Measurements from ENCODE around the gene CEP83.

DNA sequence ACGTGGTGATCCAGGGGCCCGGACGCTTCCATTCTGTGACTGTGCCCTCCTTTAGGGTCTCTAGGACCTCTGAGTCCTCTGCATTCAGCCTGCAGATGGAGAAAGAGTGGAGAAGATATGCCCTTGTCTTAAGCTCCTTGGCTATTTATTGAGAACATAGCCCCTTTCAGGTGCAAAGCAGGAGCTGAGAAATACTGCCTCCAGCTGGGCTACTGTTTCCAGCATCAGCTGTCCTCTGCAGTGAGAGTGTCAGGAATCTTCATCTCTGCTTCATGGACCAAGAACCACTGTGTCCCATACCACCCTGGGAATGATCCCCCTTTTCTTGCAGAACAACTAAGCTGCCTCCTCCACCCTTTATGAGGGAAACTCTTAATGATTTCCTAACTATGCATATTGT, 47.8 kb upstream of the CEP83 start:
- TF ChIP-seq POLR2AphosphoS5 (IDR thresholded peaks at IDR 0.05; ENCODE audit: control insufficient read depth, insufficient read depth, low read depth, low read length) (no peak), HDAC2 (IDR thresholded peaks at IDR 0.05) (no peak), ZKSCAN1 (IDR thresholded peaks at IDR 0.05; ENCODE audit: low read depth, low read length) (no peak), TBL1XR1 (IDR thresholded peaks at IDR 0.05; ENCODE audit: low read length in 2 of 2) (no peak), SMARCB1 (IDR thresholded peaks at IDR 0.05; ENCODE audit: insufficient read length, low read depth) (no peak), MCM7 (IDR thresholded peaks at IDR 0.05) (no peak), ZNF274 (IDR thresholded peaks at IDR 0.05; ENCODE audit: borderline replicate concordance, low read depth, low read length) (no peak), TEAD1 (CRISPR knock-in tag; IDR thresholded peaks at IDR 0.05) (no peak)
- TF ChIP-seq, protein P1, sequence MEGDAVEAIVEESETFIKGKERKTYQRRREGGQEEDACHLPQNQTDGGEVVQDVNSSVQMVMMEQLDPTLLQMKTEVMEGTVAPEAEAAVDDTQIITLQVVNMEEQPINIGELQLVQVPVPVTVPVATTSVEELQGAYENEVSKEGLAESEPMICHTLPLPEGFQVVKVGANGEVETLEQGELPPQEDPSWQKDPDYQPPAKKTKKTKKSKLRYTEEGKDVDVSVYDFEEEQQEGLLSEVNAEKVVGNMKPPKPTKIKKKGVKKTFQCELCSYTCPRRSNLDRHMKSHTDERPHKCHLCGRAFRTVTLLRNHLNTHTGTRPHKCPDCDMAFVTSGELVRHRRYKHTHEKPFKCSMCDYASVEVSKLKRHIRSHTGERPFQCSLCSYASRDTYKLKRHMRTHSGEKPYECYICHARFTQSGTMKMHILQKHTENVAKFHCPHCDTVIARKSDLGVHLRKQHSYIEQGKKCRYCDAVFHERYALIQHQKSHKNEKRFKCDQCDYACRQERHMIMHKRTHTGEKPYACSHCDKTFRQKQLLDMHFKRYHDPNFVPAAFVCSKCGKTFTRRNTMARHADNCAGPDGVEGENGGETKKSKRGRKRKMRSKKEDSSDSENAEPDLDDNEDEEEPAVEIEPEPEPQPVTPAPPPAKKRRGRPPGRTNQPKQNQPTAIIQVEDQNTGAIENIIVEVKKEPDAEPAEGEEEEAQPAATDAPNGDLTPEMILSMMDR (IDR thresholded peaks at IDR 0.05 in 2 of 3, conservative IDR thresholded peaks at IDR 0.05 in 1 of 3; ENCODE audit: insufficient read depth in 2 of 3, low read depth in 1 of 3, low read length in 3 of 3): peak in 1 of 3 experiments; percentile 8; a peak in 1 of 6 replicates
- TF ChIP-seq, protein P2, sequence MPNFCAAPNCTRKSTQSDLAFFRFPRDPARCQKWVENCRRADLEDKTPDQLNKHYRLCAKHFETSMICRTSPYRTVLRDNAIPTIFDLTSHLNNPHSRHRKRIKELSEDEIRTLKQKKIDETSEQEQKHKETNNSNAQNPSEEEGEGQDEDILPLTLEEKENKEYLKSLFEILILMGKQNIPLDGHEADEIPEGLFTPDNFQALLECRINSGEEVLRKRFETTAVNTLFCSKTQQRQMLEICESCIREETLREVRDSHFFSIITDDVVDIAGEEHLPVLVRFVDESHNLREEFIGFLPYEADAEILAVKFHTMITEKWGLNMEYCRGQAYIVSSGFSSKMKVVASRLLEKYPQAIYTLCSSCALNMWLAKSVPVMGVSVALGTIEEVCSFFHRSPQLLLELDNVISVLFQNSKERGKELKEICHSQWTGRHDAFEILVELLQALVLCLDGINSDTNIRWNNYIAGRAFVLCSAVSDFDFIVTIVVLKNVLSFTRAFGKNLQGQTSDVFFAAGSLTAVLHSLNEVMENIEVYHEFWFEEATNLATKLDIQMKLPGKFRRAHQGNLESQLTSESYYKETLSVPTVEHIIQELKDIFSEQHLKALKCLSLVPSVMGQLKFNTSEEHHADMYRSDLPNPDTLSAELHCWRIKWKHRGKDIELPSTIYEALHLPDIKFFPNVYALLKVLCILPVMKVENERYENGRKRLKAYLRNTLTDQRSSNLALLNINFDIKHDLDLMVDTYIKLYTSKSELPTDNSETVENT (CRISPR knock-in tag; IDR thresholded peaks at IDR 0.05): no peak
- TF ChIP-seq, protein P3, sequence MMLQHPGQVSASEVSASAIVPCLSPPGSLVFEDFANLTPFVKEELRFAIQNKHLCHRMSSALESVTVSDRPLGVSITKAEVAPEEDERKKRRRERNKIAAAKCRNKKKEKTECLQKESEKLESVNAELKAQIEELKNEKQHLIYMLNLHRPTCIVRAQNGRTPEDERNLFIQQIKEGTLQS (IDR thresholded peaks at IDR 0.05): no peak
- TF ChIP-seq, protein P3 (CRISPR knock-in tag; conservative IDR thresholded peaks at IDR 0.05): no peak

Data from K562 (cell line).